Measurements from ENCODE around the gene FBXL16. TPM values are rescaled to one million over a fixed set of nuclear protein-coding genes. Genes with fewer than 3 reads are reported as not detected.

FBXL16 gene
- total and polyA plus RNA-seq, 9 of the 15 experiments (the other 6 are each of a cell fraction or from before 2014, with no cell fraction given), result 0.21 to 8.2 (median 1.7) TPM

- TF ChIP-seq TFAP4 (CRISPR knock-in tag; IDR thresholded peaks at IDR 0.05; ENCODE audit: borderline replicate concordance), result peak; percentile 68
- TF ChIP-seq RAD51 (IDR thresholded peaks at IDR 0.05; ENCODE audit: borderline replicate concordance, low read depth), result no peak
- TF ChIP-seq STAT6 (CRISPR knock-in tag; IDR thresholded peaks at IDR 0.05), result no peak
- no peak for TF ChIP-seq FOXA1 (IDR thresholded peaks at IDR 0.05; ENCODE audit: borderline replicate concordance)
- TF ChIP-seq, protein P1, sequence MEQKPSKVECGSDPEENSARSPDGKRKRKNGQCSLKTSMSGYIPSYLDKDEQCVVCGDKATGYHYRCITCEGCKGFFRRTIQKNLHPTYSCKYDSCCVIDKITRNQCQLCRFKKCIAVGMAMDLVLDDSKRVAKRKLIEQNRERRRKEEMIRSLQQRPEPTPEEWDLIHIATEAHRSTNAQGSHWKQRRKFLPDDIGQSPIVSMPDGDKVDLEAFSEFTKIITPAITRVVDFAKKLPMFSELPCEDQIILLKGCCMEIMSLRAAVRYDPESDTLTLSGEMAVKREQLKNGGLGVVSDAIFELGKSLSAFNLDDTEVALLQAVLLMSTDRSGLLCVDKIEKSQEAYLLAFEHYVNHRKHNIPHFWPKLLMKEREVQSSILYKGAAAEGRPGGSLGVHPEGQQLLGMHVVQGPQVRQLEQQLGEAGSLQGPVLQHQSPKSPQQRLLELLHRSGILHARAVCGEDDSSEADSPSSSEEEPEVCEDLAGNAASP (IDR thresholded peaks at IDR 0.05), result no peak
- TF ChIP-seq WHSC1 (IDR thresholded peaks at IDR 0.05; ENCODE audit: low read length), result no peak
- no peak for TF ChIP-seq SIRT6 (IDR thresholded peaks at IDR 0.05; ENCODE audit: low read depth, low read length)
- TF ChIP-seq, protein P2, sequence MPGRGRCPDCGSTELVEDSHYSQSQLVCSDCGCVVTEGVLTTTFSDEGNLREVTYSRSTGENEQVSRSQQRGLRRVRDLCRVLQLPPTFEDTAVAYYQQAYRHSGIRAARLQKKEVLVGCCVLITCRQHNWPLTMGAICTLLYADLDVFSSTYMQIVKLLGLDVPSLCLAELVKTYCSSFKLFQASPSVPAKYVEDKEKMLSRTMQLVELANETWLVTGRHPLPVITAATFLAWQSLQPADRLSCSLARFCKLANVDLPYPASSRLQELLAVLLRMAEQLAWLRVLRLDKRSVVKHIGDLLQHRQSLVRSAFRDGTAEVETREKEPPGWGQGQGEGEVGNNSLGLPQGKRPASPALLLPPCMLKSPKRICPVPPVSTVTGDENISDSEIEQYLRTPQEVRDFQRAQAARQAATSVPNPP (IDR thresholded peaks at IDR 0.05; ENCODE audit: borderline replicate concordance, insufficient read depth, insufficient read length), result no peak
- no peak for TF ChIP-seq MCM5 (IDR thresholded peaks at IDR 0.05; ENCODE audit: low read depth)
- TF ChIP-seq NRF1 (conservative IDR thresholded peaks at IDR 0.05 in 1 of 2, IDR thresholded peaks at IDR 0.05 in 1 of 2), result peak; percentile 74 to 75; a peak in 3 of 4 replicates
- TF ChIP-seq, protein P3, sequence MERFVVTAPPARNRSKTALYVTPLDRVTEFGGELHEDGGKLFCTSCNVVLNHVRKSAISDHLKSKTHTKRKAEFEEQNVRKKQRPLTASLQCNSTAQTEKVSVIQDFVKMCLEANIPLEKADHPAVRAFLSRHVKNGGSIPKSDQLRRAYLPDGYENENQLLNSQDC (CRISPR knock-in tag; IDR thresholded peaks at IDR 0.05), result no peak
- no peak for TF ChIP-seq ZKSCAN8 (CRISPR knock-in tag; IDR thresholded peaks at IDR 0.05)
- TF ChIP-seq CHD4 (IDR thresholded peaks at IDR 0.05; ENCODE audit: insufficient read depth, insufficient replicate concordance, low read depth, low read length, poor library complexity, severe bottlenecking), result no peak
- 0 out of 3 replicates have a peak, but pooled peaks of 1 of the 2 experiments have one; percentile 32 for TF ChIP-seq CBX3 (IDR thresholded peaks at IDR 0.05; ENCODE audit: borderline replicate concordance in 1 of 2, low read length in 2 of 2)
- peak; percentile 68; the same call in 1 of the 2 replicates for TF ChIP-seq JUN (IDR thresholded peaks at IDR 0.05; ENCODE audit: borderline replicate concordance, low read depth, low read length)
- TF ChIP-seq JUN (CRISPR knock-in tag; IDR thresholded peaks at IDR 0.05; ENCODE audit: borderline replicate concordance), result no peak
- TF ChIP-seq ZNF707 (CRISPR knock-in tag; conservative IDR thresholded peaks at IDR 0.05), result no peak
- peak; percentile 26; the same call in 1 of the 2 replicates for TF ChIP-seq BCL6 (CRISPR knock-in tag; IDR thresholded peaks at IDR 0.05)
- TF ChIP-seq RBBP5 (IDR thresholded peaks at IDR 0.05; ENCODE audit: borderline replicate concordance, insufficient read depth, low read length, poor library complexity, severe bottlenecking), result peak; percentile 60
- no peak for TF ChIP-seq ZKSCAN3 (CRISPR knock-in tag; IDR thresholded peaks at IDR 0.05)
- no peak for TF ChIP-seq ZNF583 (CRISPR knock-in tag; IDR thresholded peaks at IDR 0.05)
- TF ChIP-seq KAT8 (IDR thresholded peaks at IDR 0.05; ENCODE audit: low read depth), result no peak
Measured at GRCh38 chr16:667780-668518, 37.7 kb downstream of the FBXL16 start, which contains the start of gene RHOT2 (continued).

Measured in K562 (cell line).